Measurements from ENCODE around the gene RAD50. TPM values are rescaled to one million over a fixed set of nuclear protein-coding genes. Genes with fewer than 3 reads are reported as not detected.
"Not testable (repeated sequence)": the region's sequence is repeated elsewhere in the genome, so short reads cannot be mapped to it uniquely, and the experiment has no call there.

The RAD50 gene
- total RNA-seq, 1 donor from 2014 or later = 21.3 TPM

DNA sequence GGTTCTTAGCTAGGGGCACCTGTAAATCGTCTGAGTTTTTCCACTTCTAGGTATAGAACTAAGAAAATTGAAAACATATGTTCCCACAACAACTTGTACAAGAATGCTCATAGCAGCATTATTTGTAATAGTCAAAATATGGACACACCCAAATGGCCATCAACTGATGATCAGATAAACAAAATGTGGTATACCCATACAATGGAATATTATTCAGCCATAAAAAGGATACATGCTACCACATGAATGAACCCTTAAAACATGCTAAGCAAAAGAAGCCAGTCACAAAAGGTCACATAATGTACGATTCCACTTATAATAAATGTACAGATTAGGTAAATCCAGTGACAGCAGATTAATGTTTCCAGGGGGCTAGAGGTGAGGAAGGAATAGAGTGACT is 55.2 kb downstream of the RAD50 start:
- DNase-seq (ENCODE audit: low read depth) = no peak
- H3K4me3 ChIP-seq (ENCODE audit: low read depth, low read length) = no peak overlapping the region
- TF ChIP-seq, protein P1, sequence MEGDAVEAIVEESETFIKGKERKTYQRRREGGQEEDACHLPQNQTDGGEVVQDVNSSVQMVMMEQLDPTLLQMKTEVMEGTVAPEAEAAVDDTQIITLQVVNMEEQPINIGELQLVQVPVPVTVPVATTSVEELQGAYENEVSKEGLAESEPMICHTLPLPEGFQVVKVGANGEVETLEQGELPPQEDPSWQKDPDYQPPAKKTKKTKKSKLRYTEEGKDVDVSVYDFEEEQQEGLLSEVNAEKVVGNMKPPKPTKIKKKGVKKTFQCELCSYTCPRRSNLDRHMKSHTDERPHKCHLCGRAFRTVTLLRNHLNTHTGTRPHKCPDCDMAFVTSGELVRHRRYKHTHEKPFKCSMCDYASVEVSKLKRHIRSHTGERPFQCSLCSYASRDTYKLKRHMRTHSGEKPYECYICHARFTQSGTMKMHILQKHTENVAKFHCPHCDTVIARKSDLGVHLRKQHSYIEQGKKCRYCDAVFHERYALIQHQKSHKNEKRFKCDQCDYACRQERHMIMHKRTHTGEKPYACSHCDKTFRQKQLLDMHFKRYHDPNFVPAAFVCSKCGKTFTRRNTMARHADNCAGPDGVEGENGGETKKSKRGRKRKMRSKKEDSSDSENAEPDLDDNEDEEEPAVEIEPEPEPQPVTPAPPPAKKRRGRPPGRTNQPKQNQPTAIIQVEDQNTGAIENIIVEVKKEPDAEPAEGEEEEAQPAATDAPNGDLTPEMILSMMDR (conservative IDR thresholded peaks at IDR 0.05; ENCODE audit: low read depth, low read length) = no peak

DNA sequence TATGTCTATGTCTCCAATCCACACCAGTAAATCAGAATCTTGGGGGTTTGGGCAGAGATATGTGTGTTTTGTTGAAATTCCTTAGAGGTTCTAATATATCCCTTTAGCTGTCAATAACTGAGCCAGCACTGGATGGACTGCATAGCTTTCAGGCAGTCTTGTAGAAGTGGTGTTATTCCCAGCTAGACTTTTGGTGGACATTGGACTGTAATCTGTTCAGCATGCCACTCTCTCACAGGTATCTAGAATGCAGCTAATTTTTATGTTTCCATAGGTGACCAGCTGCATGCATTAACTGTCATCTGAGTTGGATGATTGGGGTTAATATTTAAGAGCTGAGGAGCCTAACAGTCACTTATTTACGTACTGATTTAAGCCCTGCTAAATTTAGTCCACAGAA is 56.1 kb downstream of the RAD50 start:
- DNase-seq (ENCODE audit: low read depth) = no peak
- H3K4me3 ChIP-seq (ENCODE audit: low read depth, low read length) = no peak overlapping the region

DNA sequence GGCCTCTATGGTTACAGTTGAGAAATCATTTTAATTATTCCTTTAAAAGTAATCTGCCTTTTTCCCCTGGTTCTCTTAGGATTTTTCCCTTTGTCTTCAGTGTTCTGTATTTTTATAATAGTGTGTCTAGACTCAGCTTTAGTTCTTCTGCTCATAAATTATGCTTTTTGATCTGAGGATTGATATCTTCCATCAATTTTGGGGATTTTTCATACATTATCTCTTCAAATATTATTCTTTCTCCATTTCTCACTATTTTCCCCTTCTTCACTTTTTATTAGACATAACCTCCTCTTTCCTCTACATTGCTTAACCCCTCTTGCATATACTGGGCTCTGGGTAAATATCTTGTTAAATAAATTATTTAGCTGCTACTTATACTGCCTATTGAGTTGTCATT is 64.9 kb downstream of the RAD50 start:
- H3K4me3 ChIP-seq (ENCODE audit: low read depth, low read length) = no peak overlapping the region
- no peak for DNase-seq (ENCODE audit: low read depth)
- TF ChIP-seq, protein P1 (conservative IDR thresholded peaks at IDR 0.05; ENCODE audit: low read depth, low read length) = no peak

More for the DNA sequence above, 56.1 kb downstream of the RAD50 start:
- TF ChIP-seq, protein P1 (conservative IDR thresholded peaks at IDR 0.05; ENCODE audit: low read depth, low read length) = no peak

DNA sequence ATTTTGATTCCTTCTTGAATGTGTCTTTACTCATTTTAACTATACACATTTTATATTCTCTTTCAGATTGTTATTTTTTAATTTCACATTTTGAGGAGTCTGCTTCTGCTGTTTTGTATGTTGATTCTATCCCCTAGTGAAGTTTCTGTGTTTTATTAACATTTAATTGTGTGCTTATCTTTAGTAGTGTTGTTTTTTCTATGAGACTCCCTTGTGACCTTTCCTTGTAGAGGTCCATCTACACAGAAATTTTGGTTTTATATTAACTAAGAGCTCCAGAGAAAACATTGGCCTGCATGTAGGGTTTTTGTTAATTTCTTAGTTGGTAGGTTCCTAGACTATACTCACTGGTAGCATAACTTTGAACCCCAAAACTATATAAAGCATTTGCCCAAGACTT is 65.8 kb downstream of the RAD50 start:
- DNase-seq (ENCODE audit: low read depth) = no peak
- TF ChIP-seq, protein P1 (conservative IDR thresholded peaks at IDR 0.05; ENCODE audit: low read depth, low read length) = no peak
- H3K4me3 ChIP-seq (ENCODE audit: low read depth, low read length) = no peak overlapping the region

DNA sequence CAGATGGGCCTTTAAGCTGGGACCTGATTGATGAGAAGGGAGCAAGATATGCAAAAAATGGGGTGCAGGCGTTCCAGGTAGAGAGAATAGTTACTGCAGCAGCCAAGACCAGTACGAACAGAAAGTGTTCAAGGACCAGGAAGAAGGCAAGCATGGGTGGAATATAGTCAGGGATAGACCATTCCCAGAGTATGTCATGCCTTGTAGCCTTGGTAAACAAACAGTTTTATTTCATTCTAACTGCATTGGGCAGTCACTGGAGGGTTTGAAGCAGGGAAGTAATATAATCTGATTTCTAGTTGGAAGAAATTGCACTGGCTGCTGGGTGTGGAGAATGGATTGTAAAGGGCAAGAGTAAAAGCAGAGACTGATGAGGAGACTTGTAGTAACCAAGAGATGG is 70.7 kb downstream of the RAD50 start:
- no peak overlapping the region for H3K4me3 ChIP-seq (ENCODE audit: low read depth, low read length)
- TF ChIP-seq, protein P1 (conservative IDR thresholded peaks at IDR 0.05; ENCODE audit: low read depth, low read length) = no peak
- DNase-seq (ENCODE audit: low read depth) = no peak

DNA sequence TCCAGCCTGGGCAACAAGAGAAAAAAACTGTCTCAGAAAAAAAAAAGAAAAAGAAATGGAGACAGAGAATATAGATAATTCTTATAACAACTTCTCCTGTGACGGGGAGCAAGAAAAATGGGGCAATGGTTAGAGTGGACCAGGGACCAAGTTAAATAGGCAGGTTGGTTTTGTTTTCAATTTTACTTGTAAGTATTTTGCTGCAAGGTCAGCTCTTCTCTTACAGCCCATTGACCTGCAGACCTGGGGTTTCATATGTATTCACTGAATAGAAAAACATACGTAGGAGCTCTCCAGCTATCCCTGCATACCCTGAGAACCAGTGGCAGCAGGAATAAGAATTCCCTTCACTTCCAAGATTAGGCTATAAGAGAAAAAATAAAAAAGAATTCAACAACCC is 72.0 kb downstream of the RAD50 start:
- H3K4me3 ChIP-seq (ENCODE audit: low read depth, low read length) = no peak overlapping the region
- no peak for DNase-seq (ENCODE audit: low read depth)
- TF ChIP-seq, protein P1 (conservative IDR thresholded peaks at IDR 0.05; ENCODE audit: low read depth, low read length) = no peak

DNA sequence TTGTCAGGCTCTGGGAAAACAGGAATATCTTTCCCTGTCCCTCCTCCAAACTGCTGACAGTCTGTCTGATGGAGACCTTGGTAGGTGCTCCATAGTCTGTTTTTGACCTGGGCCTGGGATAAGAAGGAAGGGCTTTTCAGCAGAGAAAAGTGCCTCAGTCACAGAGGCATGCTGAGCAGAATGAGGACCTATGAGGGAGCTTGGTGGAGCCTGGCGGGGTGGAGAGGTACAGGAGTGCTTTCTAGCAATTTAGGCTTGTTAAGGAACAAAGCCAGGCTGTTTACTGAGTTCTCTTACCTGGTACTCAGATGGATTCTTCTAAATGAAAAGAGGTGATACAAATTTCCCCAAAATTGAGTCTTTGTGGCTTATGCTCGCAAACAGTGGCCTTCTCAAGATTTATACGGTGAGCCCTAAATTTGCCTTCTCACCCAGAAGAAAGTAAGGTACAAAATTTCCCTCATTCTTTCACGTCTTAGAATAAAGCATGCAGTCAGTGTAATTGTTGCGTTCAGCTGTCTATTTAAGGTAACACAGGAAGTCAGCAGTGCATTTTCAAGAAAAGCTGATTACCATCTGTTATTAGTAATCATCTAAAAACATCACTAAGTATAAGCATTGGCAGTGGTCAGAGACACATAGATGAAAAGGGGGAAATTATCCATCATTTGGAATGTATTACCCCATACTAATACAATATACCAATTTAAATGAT is 72.6 kb downstream of the RAD50 start:
- TF ChIP-seq, protein P1 (conservative IDR thresholded peaks at IDR 0.05; ENCODE audit: low read depth, low read length) = no peak
- no peak overlapping the region for H3K4me3 ChIP-seq (ENCODE audit: low read depth, low read length)
- DNase-seq (ENCODE audit: low read depth) = no peak

DNA sequence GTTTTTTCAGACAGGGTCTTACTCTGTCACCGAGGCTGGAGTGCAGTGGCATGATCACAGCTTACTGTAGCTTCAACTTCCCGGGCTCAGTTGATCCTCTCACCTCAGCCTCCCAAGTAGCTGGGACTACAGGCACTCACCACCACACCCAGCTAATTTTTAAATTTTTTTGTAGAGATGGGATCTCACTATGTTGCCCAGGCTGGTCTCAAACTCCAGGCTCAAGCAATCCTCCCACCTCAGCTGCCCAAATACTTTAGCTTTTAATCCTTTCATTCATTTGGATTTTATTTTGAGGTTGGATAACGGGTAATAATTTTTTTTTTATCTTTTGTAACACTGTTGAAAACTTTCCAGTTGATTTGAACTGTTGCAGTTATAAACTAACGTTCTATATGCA is 76.8 kb downstream of the RAD50 start:
- not testable (repeated sequence) for DNase-seq (ENCODE audit: low read depth); H3K4me3 ChIP-seq (ENCODE audit: low read depth, low read length)

Data from epithelial cell of proximal tubule (primary cell).